ENCODE data around the gene HOXB8.

- TF ChIP-seq ESRRA (CRISPR knock-in tag; IDR thresholded peaks at IDR 0.05; ENCODE audit: low read depth): no peak
- TF ChIP-seq BRCA1 (CRISPR knock-in tag; IDR thresholded peaks at IDR 0.05): no peak
- no peak for TF ChIP-seq ZNF747 (CRISPR knock-in tag; IDR thresholded peaks at IDR 0.05; ENCODE audit: borderline replicate concordance)
- TF ChIP-seq BCL3 (CRISPR knock-in tag; IDR thresholded peaks at IDR 0.05): no peak
- TF ChIP-seq ZSCAN30 (CRISPR knock-in tag; IDR thresholded peaks at IDR 0.05): no peak
- TF ChIP-seq ZBTB44 (CRISPR knock-in tag; IDR thresholded peaks at IDR 0.05): no peak
- TF ChIP-seq ZNF292 (CRISPR knock-in tag; IDR thresholded peaks at IDR 0.05; ENCODE audit: borderline replicate concordance, low read depth): no peak
- no peak for TF ChIP-seq PBX2 (CRISPR knock-in tag; IDR thresholded peaks at IDR 0.05)
- TF ChIP-seq HDAC2 (CRISPR knock-in tag; IDR thresholded peaks at IDR 0.05): no peak
- TF ChIP-seq ZNF549 (CRISPR knock-in tag; IDR thresholded peaks at IDR 0.05): no peak
- no peak for TF ChIP-seq ZNF781 (CRISPR knock-in tag; IDR thresholded peaks at IDR 0.05; ENCODE audit: borderline replicate concordance, not compliant biosample characterization)
Observed at GRCh38 chr17:48577330-48577945, 37.7 kb downstream of the HOXB8 start.

Data from HepG2 (cell line).